Measurements from ENCODE around the gene FBXL7.

- TF ChIP-seq CTCF (conservative IDR thresholded peaks at IDR 0.05; ENCODE audit: low read length) (no peak), EZH2phosphoT487 (IDR thresholded peaks at IDR 0.05; ENCODE audit: borderline replicate concordance, low read depth, low read length) (no peak)
Measured at GRCh38 chr5:15495026-15495425, 5.0 kb upstream of the FBXL7 start.
